HG03103 (cell line): ENCODE data around the gene CES3.

Experiments
- ATAC-seq: cut with Tn5 transposase; IDR thresholded peaks from one replicate; pipeline ENCODE4 v1.9.1; 2021; ENCODE audit warnings: low read depth; ENCODE audit not compliant: unreplicated experiment

Gene CES3

GRCh38 chr16:66926171-66926947 is 34.7 kb upstream of the CES3 start:
- no peak for ATAC-seq

GRCh38 chr16:66926961-66927436 is 34.1 kb upstream of the CES3 start:
- no peak for ATAC-seq

GRCh38 chr16:66927918-66928649 is 33.0 kb upstream of the CES3 start:
- no peak for ATAC-seq

- no peak for ATAC-seq
Measured at GRCh38 chr16:66928702-66929388, 32.2 kb upstream of the CES3 start.

- ATAC-seq, result no peak
Measured at GRCh38 chr16:66930189-66930588, 30.9 kb upstream of the CES3 start.

- no peak for ATAC-seq
Measured at GRCh38 chr16:66931665-66932064, 29.4 kb upstream of the CES3 start.

- no peak for ATAC-seq
Measured at GRCh38 chr16:66932076-66932475, 29.0 kb upstream of the CES3 start.

- no peak for ATAC-seq
Measured at GRCh38 chr16:66933776-66934137, 27.3 kb upstream of the CES3 start.

- ATAC-seq, result peak; percentile 67
Measured at GRCh38 chr16:66934138-66934838, 26.8 kb upstream of the CES3 start, which contains the start of gene CIAO2B. Gene CIAO2B (minus strand): TSS chr16:66934402. CDS start chr16:66934364, 38 bp downstream.

GRCh38 chr16:66934839-66935313 is 26.2 kb upstream of the CES3 start:
- ATAC-seq, result peak; percentile 10

GRCh38 chr16:66935314-66936011 is 25.6 kb upstream of the CES3 start, which contains the start of gene CES2:
Gene CES2 (plus strand): TSS chr16:66935516. CDS start chr16:66935636, 120 bp downstream.
- no peak for ATAC-seq

- ATAC-seq, result no peak
Measured at GRCh38 chr16:66936462-66936861, 24.6 kb upstream of the CES3 start.

- ATAC-seq, result no peak
Measured at GRCh38 chr16:66936889-66937554, 24.0 kb upstream of the CES3 start.

GRCh38 chr16:66937725-66938337 is 23.2 kb upstream of the CES3 start:
- no peak for ATAC-seq

- no peak for ATAC-seq
Measured at GRCh38 chr16:66939366-66939765, 21.7 kb upstream of the CES3 start.

GRCh38 chr16:66940236-66940635 is 20.8 kb upstream of the CES3 start:
- ATAC-seq, result no peak

GRCh38 chr16:66942981-66943380 is 18.1 kb upstream of the CES3 start:
- no peak for ATAC-seq

- no peak for ATAC-seq
Measured at GRCh38 chr16:66943426-66944053, 17.5 kb upstream of the CES3 start.
